Fibroblast of skin of left biceps (primary cell): Measurements from ENCODE around the gene HADH.
"Not testable (repeated sequence)": the region's sequence is repeated elsewhere in the genome, so short reads cannot be mapped to it uniquely, and the experiment has no call there.

Source experiments
- DNase-seq, 2 experiments: peaks; one replicate each; pipeline ENCODE4 v3.0.0-alpha.2; 2013; ENCODE audit warnings: low read depth in 2 of 2

Gene HADH

DNA sequence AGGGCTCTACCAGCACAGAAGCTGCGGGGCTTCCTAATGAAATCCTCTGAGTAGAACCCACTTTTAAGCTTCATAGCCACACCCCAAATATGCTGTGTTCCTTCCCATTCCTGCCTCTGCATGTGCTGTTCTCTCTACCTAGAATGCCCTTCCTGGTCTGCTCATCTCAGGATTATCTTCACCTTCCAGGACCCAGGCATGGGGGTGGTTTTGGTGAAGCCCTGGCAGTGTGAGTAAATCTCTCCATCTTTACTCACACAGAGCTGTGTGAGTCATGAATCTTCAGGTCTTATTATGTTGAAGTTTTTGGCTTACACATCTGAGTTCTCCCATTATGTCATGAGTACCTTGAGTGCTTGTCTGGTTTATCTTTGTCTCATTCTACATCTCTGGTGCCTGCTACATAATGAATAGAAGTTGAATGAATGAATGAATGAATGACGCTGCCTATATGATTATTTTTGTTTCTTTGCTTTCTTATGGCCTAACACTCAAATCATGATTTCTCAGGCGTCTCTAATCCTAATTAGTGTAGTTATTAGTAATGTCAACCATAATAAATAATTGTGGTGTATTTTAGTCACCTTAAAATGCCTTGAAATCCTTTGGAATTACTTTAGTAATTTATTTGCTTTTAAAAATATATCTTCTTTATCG lies 41.9 kb downstream of the HADH start:
- no peak for DNase-seq

DNA sequence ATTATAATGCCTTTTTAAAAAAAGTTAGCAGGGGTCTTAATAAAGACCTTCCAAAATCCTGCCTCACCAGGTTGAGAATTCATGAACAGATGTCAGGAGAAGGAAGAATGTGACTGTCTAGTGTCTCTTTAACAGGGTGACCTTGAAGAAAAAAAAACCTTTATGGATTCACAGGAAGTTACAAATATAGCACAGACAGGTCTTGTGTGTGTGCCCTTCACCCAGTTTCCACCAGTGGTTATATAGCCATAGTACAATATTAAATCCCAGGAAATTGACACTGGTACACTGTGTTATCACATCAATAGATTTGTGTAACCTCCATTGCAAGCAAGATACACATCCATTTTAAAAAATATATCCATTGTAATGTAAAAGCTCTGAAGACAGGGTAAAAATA lies 43.7 kb downstream of the HADH start:
- DNase-seq, result no peak

GRCh38 chr4:108034565-108034964 lies 44.9 kb downstream of the HADH start:
- no peak for DNase-seq

DNA sequence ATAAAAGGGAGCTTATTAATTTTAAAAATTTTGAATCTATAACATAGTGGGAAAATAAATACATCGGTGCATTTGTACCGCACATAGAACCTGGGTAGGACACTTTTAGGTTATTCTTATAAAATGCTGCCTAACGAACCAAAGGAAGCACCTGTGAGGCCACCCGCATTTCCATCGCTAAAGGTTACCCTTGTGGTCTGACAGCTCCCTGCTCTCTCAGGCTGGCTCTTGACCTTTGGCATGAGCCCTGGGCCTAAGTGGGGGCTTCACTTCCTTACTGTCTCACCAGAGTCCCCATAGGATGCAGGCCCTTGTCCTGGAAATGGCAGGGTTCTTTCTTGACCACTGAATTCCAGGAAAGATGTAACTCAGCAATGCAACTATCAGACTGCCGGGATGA lies 46.0 kb downstream of the HADH start:
- no peak for DNase-seq

- no peak for DNase-seq
These were observed 46.5 kb downstream of the HADH start for GRCh38 chr4:108036213-108036612.

DNA sequence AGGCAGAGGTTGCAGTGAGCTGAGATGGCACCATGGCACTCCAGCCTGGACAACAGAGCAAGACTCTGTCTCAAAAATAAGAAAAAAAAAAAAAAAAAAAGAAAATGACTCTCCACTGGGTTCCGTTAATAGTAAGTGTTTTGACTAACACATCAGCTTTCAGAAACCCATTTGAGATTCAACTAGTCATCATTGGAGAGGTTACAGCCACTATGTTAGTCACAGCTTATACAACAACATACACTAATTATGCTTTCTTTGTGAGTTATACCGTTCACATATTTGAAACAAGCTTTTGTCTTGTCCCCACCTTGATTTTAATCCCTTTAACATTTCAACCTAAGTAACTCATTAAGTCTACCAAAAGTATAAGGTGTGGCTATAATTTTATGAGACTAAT lies 48.2 kb downstream of the HADH start:
- DNase-seq, result no peak

DNA sequence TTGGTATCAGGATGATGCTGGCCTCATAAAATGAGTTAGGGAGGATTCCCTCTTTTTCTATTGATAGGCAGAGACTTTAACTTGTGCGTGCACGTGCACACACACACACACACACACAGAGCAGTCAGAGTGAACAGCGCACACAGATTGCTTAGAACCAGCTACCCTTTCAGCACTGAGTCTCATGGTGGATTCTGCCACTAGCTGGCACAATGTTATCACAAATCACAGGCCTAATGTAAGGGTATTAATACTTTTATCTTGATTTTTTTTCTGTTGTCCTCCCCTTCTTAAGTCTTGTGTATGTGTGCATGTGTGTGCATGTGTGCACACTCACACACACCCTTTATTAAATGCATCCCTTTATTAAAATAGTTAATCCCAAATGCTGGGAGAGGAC lies 53.2 kb downstream of the HADH start:
- no peak for DNase-seq

DNA sequence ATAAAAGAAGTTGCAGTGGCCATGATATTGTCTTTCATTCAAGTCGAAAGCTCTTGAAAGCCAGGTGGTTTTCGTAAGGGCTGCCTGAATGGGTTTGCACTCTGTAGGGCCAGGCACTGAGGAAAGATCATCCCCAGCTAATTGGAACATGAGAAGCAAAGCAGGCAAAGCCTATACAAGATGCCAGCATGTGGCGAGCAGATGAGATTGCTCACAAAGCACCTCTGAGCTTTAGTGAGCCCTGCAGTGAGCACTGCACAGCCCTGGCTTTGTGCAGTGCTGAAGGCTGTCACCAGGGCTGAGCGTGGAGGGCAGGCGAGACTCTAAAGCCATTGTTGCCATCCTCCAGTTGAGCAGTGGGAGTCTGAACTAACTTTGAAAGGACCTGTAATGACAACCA lies 53.8 kb downstream of the HADH start:
- no peak for DNase-seq

- no peak for DNase-seq
These were observed 55.4 kb downstream of the HADH start for GRCh38 chr4:108044951-108045686.

- DNase-seq, result no peak
These were observed 56.0 kb downstream of the HADH start for GRCh38 chr4:108045687-108046024.

- DNase-seq, result no peak
These were observed 57.5 kb downstream of the HADH start for GRCh38 chr4:108047199-108047598.

- DNase-seq, result no peak
These were observed 58.5 kb downstream of the HADH start for GRCh38 chr4:108048157-108048556.

DNA sequence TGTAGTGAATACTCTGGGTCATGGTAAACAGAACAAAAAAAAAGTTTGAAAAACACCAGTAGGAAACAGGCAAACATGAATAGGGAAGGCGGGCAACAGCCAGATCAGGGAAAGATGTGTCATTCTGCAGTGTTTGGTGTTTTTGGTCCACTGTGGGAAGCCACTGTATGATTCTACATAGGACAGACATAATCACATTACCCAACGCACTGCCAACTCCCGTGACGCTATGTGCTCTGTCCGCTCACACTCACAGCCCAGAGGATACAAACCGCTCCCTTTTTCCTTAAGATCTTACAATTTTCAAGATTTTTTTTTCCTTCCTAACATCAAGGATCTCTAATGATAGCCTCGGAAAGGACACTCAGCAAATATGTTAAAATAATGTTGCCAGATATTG lies 59.3 kb downstream of the HADH start:
- no peak for DNase-seq

GRCh38 chr4:108049406-108049805 lies 59.7 kb downstream of the HADH start:
- no peak for DNase-seq

DNA sequence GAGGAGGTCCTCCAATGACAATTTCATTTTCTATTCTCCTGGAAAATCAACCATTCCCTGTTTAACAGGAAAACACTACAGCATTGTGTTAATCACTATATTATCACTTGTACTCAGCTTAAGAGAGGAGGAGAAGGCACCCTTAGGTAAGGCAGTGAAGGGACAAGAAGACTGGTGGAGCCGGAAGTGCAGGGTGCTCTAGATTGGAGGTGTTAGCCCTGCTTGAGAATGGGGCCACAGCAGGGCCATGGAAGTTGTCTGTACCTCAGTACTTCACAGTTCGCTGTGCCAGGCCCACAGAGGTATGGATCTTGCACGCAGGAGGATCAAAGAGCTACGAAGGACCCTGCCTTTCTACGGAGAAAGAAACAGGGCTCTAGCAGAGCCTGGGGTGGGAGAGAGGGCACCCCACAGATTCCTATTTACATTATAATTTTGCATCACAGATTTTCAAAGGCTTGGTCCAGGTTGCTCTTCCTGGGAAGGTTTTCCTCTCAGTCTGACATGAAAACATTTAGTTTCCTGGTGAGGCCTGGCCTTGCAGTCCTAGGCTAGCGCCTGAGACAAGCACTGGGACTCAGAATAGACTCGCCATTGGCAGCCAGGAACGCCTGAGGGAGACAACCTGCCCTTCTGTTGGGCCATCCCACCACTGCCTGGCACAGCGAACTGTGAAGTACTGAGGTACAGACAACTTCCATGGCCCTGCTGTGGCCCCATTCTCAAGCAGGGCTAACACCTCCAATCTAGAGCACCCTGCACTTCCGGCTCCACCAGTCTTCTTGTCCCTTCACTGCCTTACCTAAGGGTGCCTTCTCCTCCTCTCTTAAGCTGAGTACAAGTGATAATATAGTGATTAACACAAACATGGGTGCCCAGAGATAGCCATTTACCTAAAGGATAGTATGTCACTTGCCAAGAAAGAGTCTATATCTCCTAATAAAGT lies 60.8 kb downstream of the HADH start:
- DNase-seq, result not testable (repeated sequence)

- DNase-seq, result peak; percentile 12 to 33
These were observed 61.7 kb downstream of the HADH start for GRCh38 chr4:108051343-108051742.

DNA sequence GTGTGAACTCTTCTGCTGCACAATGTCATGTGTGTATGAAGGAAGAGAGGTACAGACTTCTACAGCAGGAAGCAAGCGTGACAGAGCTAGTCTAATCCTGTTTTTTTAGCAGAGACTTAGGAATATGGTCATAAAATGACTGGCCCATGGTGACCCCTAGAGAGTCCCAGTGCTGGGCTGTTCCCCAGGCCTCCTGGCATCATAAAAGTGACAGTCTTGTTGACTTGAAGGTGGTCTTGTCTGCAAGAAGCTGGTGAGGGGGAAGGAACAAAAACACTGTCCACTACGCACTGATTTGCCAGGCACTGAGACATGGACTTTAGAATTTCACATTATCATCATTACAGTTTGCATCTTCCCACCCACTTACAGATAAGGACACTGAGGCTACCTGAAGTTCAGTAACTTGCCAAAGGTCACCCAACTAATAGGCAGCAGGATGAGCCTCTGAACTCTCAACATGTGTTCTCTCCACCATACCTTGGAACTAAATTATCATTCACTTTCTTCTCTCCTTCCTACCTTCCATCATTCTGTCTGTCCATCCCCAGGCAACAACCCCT lies 63.0 kb downstream of the HADH start:
- DNase-seq, result no peak

- no peak for DNase-seq
These were observed 63.6 kb downstream of the HADH start for GRCh38 chr4:108053251-108053711.

DNA sequence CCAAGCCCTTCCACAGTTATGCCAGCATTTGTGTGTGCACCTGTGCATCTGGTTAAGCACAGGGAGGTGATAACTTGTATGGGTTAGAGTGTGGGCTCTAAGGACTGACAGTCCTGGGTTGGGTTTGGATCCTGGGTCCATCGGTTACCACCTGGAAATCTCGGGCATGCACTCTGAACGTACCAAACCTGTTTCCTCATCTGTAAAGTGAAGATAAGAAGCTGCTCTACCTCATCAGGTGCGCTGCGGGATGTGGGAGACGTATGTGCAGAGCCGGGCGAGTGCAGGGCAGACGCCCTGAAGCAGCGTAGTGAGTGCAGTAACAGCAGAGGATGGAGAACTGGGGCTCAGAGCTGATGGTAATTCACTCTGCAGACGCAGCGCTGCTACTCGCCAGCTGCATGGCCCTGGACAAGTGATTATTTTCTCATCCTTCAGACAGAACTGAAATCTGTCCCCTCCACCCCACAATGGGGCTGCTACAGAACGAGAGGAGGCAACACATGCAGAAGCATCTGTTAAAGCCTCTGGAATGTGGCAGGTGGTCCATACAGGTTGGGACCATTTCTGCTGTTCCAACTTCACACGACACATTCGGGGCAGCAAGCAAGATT lies 64.4 kb downstream of the HADH start:
- no peak for DNase-seq

- no peak for DNase-seq
These were observed 66.1 kb downstream of the HADH start for GRCh38 chr4:108055787-108056186.

GRCh38 chr4:108056418-108056817 lies 66.7 kb downstream of the HADH start:
- DNase-seq, result no peak
